Stimulated activated effector memory CD8-positive, alpha-beta T cell treated with anti-CD3 and anti-CD28 coated beads, Interleukin-12 subunit alpha, Interleukin-12 subunit beta, amount 100 ng/mL, for 72 hours (primary cell): Measurements from ENCODE around the gene HES7.

Experiments used
- ATAC-seq: fragments of 150-1000 bp; cut with Tn5 transposase; 2 replicates; pipeline ENCODE4 v1.10.0; 2021
- DNase-seq, 2 donors: peaks; one replicate each; pipeline ENCODE4 v3.0.0; 2021 to 2022; ENCODE audit warnings: low spot score in 2 of 2
- H3K27ac Mint-ChIP-seq: one replicate; pipeline ENCODE4 v1.8.0; 2022; ENCODE audit warnings: mild to moderate bottlenecking, mixed read lengths
- H3K36me3 Mint-ChIP-seq: one replicate; pipeline ENCODE4 v1.8.0; 2022; ENCODE audit warnings: mild to moderate bottlenecking, mixed read lengths
- H3K4me1 Mint-ChIP-seq: one replicate; pipeline ENCODE4 v1.8.0; 2022; ENCODE audit warnings: mixed read lengths
- H3K4me3 Mint-ChIP-seq: one replicate; pipeline ENCODE4 v1.8.0; 2022; ENCODE audit warnings: mild to moderate bottlenecking, mixed read lengths
- H3K9me3 Mint-ChIP-seq: one replicate; pipeline ENCODE4 v1.8.0; 2022; ENCODE audit warnings: mixed read lengths

Gene HES7

DNA sequence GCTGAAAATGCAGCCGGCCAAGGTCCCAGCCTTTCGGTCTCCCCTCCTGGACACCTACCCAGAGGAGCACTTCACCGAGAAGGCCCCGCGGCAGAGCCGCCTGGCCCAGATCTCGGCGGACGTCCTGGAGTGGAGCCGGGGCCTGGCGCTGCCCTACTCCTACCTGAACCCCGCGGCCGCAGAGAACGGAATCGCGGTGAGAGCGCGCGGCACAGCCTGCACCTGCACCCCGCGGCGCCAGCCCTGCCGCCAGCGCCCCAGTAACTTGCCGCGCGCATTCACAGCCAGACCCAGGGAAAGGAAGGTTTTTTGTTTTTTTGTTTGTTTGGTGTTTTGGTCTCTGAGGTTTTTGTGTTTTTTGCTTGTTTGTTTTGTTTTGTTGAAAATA, 51.6 kb downstream of the HES7 start:
- Mint-ChIP-seq H3K27ac (no peak overlapping the region), H3K36me3 (peaks cover 15% of the 10 kb centered on the region), H3K9me3 (no peaks in the 10 kb centered on the region), H3K4me1 (peaks cover 30% of the 10 kb centered on the region), H3K4me3 (peak overlapping the region; percentile 68)
- ATAC-seq (no peak), DNase-seq (no peak)

DNA sequence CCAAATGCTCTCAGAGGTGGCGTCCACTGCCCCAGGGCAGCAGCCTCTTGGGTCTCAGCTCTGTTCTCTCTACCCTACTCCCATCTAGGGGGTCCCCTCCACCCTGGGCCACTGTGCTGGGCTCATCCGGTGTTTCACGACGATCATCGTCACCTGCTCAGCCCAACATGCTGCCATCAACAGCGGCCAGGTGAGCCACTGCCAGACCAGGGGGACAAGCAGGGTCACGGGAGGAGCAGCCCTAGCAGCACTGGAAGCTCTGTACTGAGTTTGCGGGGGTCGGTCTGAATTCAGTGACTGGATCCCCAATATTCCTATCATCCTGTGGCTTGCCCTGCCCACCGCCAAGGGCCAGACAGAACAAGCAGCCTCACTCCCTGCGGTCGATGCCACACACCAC, 52.4 kb downstream of the HES7 start:
- Mint-ChIP-seq H3K4me3 (peak overlapping the region; percentile 68), H3K36me3 (peaks cover 15% of the 10 kb centered on the region), H3K27ac (no peak overlapping the region), H3K4me1 (peaks cover 30% of the 10 kb centered on the region), H3K9me3 (no peaks in the 10 kb centered on the region)
- ATAC-seq = no peak
- DNase-seq = no peak
